Smooth muscle cell (in vitro differentiated cells): Measurements from ENCODE around the gene KANSL1L. TPM values are rescaled to one million over a fixed set of nuclear protein-coding genes. Genes with fewer than 3 reads are reported as not detected.

ENCODE experiments used
- DNase-seq: peaks from one replicate; lab custom pipeline; 2025; ENCODE audit not compliant: unreplicated experiment; lab: John Stamatoyannopoulos, UW
- H2AFZ ChIP-seq: fragments of 200-600 bp; sonication (generic); 2 replicates; pipeline ENCODE4 v1.6.0; 2016; ENCODE audit warnings: antibody characterized with exemption, low read depth, mild to moderate bottlenecking
- H3F3A ChIP-seq: fragments of 200-600 bp; sonication (generic); 2 replicates; pipeline ENCODE4 v1.6.0; 2017; ENCODE audit warnings: antibody characterized with exemption, low read depth
- H3K27ac ChIP-seq: fragments of 200-600 bp; sonication (generic); 2 replicates; pipeline ENCODE4 v1.5.1; 2016; ENCODE audit warnings: low read depth, mild to moderate bottlenecking
- H3K27me3 ChIP-seq: fragments of 200-600 bp; sonication (generic); 2 replicates; pipeline ENCODE4 v1.6.1; 2016; ENCODE audit warnings: low read depth, mild to moderate bottlenecking
- H3K36me3 ChIP-seq: fragments of 200-600 bp; sonication (generic); 2 replicates; pipeline ENCODE4 v1.5.1; 2016; ENCODE audit warnings: low read depth
- H3K4me1 ChIP-seq: fragments of 200-600 bp; sonication (generic); 2 replicates; pipeline ENCODE4 v1.5.1; 2016; ENCODE audit warnings: low read depth
- H3K4me2 ChIP-seq: fragments of 200-600 bp; sonication (generic); 2 replicates; pipeline ENCODE4 v1.6.0; 2016; ENCODE audit warnings: mild to moderate bottlenecking
- H3K4me3 ChIP-seq: fragments of 200-600 bp; sonication (generic); 2 replicates; pipeline ENCODE4 v1.5.1; 2016; ENCODE audit warnings: mild to moderate bottlenecking
- H3K79me2 ChIP-seq: fragments of 200-600 bp; sonication (generic); 2 replicates; pipeline ENCODE4 v1.6.0; 2016; ENCODE audit warnings: low read depth, mild to moderate bottlenecking
- H3K9ac ChIP-seq: fragments of 200-600 bp; sonication (generic); 2 replicates; pipeline ENCODE4 v1.6.0; 2016; ENCODE audit warnings: low read depth
- H3K9me3 ChIP-seq: fragments of 200-600 bp; sonication (generic); replicated peaks from 2 replicates; pipeline ENCODE4 v1.5.1; 2016; ENCODE audit warnings: low read depth
- H4K20me1 ChIP-seq: fragments of 200-600 bp; sonication (generic); 2 replicates; pipeline ENCODE4 v1.6.0; 2016; ENCODE audit warnings: low read depth
- CTCF ChIP-seq: fragments of 200-600 bp; sonication (generic); IDR thresholded peaks from 2 replicates; pipeline ENCODE4 v1.5.1; 2017; ENCODE audit warnings: borderline replicate concordance, mild to moderate bottlenecking, antibody characterized with exemption; ENCODE audit not compliant: insufficient read depth, poor library complexity, severe bottlenecking
- WGBS: methylation state at CpG from one replicate; pipeline ENCODE4 v1.1.7; 2016; ENCODE audit warnings: low lambda C conversion rate; 5-methylcytosine and 5-hydroxymethylcytosine counted together
- polyA plus RNA-seq: library from polyadenylated mRNA; unstranded; fragments of >200 nt; fragmentation: Nextera tagmentation; extraction: Ambion mirVana; gene quantifications from 2 replicates; pipeline ENCODE4 v1.2.1, GENCODE V29; 2016
- total RNA-seq: library from RNA; depleted of rRNA; stranded (reverse); fragments of >200 nt; gene quantifications from 2 replicates; pipeline ENCODE4 v1.2.3, GENCODE V29; 2014

The KANSL1L gene
- total and polyA plus RNA-seq, 2 experiments from 2014 or later, result 3.6 to 27.0 TPM

- Histone ChIP-seq H3K79me2 (no peaks in the 10 kb centered on the region), H3K4me3 (no peak overlapping the region), H3K4me2 (no peak overlapping the region), H3K4me1 (no peaks in the 10 kb centered on the region), H3K9ac (no peak overlapping the region), H3F3A (no peaks in the 10 kb centered on the region), H3K27me3 (no peaks in the 10 kb centered on the region), H3K9me3 (no peaks in the 10 kb centered on the region), H3K27ac (no peak overlapping the region), H2AFZ (no peak overlapping the region), H3K36me3 (no peaks in the 10 kb centered on the region), H4K20me1 (no peaks in the 10 kb centered on the region)
- no peak for TF ChIP-seq CTCF
- DNase-seq, result no peak
Measured at GRCh38 chr2:210094787-210095186, 76.4 kb downstream of the KANSL1L start.

- H3K79me2 ChIP-seq, result no peaks in the 10 kb centered on the region
- H3F3A ChIP-seq, result no peaks in the 10 kb centered on the region
- no peaks in the 10 kb centered on the region for H3K27me3 ChIP-seq
- no peaks in the 10 kb centered on the region for H4K20me1 ChIP-seq
- TF ChIP-seq CTCF, result no peak
- H3K9me3 ChIP-seq, result no peaks in the 10 kb centered on the region
- H3K4me1 ChIP-seq, result no peaks in the 10 kb centered on the region
- DNase-seq, result no peak
- H3K27ac ChIP-seq, result no peak overlapping the region
- no peak overlapping the region for H3K9ac ChIP-seq
- H3K4me2 ChIP-seq, result no peak overlapping the region
- H3K36me3 ChIP-seq, result no peaks in the 10 kb centered on the region
- no peak overlapping the region for H3K4me3 ChIP-seq
- H2AFZ ChIP-seq, result no peak overlapping the region
Measured at GRCh38 chr2:210092791-210093190, 78.4 kb downstream of the KANSL1L start.

GRCh38 chr2:210086930-210087329 is 84.3 kb downstream of the KANSL1L start:
- no peak for DNase-seq
- Histone ChIP-seq H3K27me3 (no peaks in the 10 kb centered on the region), H3K9me3 (no peaks in the 10 kb centered on the region), H3K36me3 (no peaks in the 10 kb centered on the region), H3K4me1 (no peaks in the 10 kb centered on the region), H2AFZ (no peak overlapping the region), H3K79me2 (no peaks in the 10 kb centered on the region), H3K9ac (no peak overlapping the region), H3K4me2 (no peak overlapping the region), H3K4me3 (no peak overlapping the region), H4K20me1 (no peaks in the 10 kb centered on the region), H3K27ac (no peak overlapping the region), H3F3A (no peaks in the 10 kb centered on the region)
- TF ChIP-seq CTCF, result no peak
- WGBS, result 57% methylated on average over 2 of the region's 2 CpGs

- H3K9ac ChIP-seq, result no peak overlapping the region
- no peaks in the 10 kb centered on the region for H3K27me3 ChIP-seq
- no peak overlapping the region for H2AFZ ChIP-seq
- H3K79me2 ChIP-seq, result no peaks in the 10 kb centered on the region
- 91% methylated on average over 1 of the region's 1 CpG for WGBS
- no peaks in the 10 kb centered on the region for H3K4me1 ChIP-seq
- no peak overlapping the region for H3K27ac ChIP-seq
- no peaks in the 10 kb centered on the region for H3F3A ChIP-seq
- no peak for TF ChIP-seq CTCF
- H3K4me2 ChIP-seq, result no peak overlapping the region
- no peaks in the 10 kb centered on the region for H3K36me3 ChIP-seq
- H3K9me3 ChIP-seq, result no peaks in the 10 kb centered on the region
- H3K4me3 ChIP-seq, result no peak overlapping the region
- DNase-seq, result no peak
- H4K20me1 ChIP-seq, result no peaks in the 10 kb centered on the region
Measured at GRCh38 chr2:210086292-210086691, 84.9 kb downstream of the KANSL1L start.
